Measurements from ENCODE around the gene RAB40A. TPM values are rescaled to one million over a fixed set of nuclear protein-coding genes. Genes with fewer than 3 reads are reported as not detected.
A peak's percentile ranks its signal among the peaks of the same experiment; 100 is the strongest.

RAB40A gene
- total and polyA plus RNA-seq, 3 donors from 2014 or later, result 5.3 to 37.9 (median 29.5) TPM

- H3K9me3 ChIP-seq, result no peaks in the 10 kb centered on the region
Measured at GRCh38 chrX:103536071-103536470, 16.8 kb upstream of the RAB40A start.

GRCh38 chrX:103535206-103535605, 15.9 kb upstream of the RAB40A start:
- Histone ChIP-seq H3K4me3 (no peak overlapping the region), H3K27me3 (no peaks in the 10 kb centered on the region), H3K27ac (peak overlapping the region; percentile 91 to 92), H3K9me3 (no peaks in the 10 kb centered on the region), H3K4me1 (peaks cover 23% of the 10 kb centered on the region), H3K36me3 (ENCODE audit: low read depth, missing control alignments) (no peaks in the 10 kb centered on the region)
- intact Hi-C loops (cut with DNase I; ENCODE audit: low total_unique reads), result loop anchor here (5.0 to 10.0 kb wide), 2 partner anchors 92 to 150 kb away; partner anchors contain the start of genes MORF4L2 and TCEAL1
- WGBS, 2 donors, result 38 to 47% methylated on average over 1 of the region's 1 CpG
- no peak for TF ChIP-seq POLR2A (IDR thresholded peaks at IDR 0.05)
- no peak for DNase-seq

More at GRCh38 chrX:103536071-103536470, 16.8 kb upstream of the RAB40A start:
- Histone ChIP-seq H3K27ac (peak overlapping the region; percentile 91 to 92), H3K4me1 (peaks cover 25% of the 10 kb centered on the region), H3K27me3 (no peaks in the 10 kb centered on the region), H3K4me3 (no peak overlapping the region), H3K36me3 (ENCODE audit: low read depth, missing control alignments) (no peaks in the 10 kb centered on the region)
- no peak for TF ChIP-seq CTCF (IDR thresholded peaks at IDR 0.05)
- TF ChIP-seq POLR2A (IDR thresholded peaks at IDR 0.05), result no peak
- peak; percentile 54 for DNase-seq
- intact Hi-C loops (cut with DNase I; ENCODE audit: low total_unique reads), result loop anchor here (5.0 to 10.0 kb wide), 2 partner anchors 91 to 149 kb away; partner anchors contain the start of genes MORF4L2 and TCEAL1

- H3K27me3 ChIP-seq, result no peaks in the 10 kb centered on the region
- intact Hi-C loops (cut with DNase I; ENCODE audit: low total_unique reads), result loop anchor here (10.0 kb wide), 1 partner anchor 151 kb away; the partner anchor contains the start of gene MORF4L2
- no peaks in the 10 kb centered on the region for H3K9me3 ChIP-seq
- peak; percentile 93 for DNase-seq
- 1 to 3% methylated on average over 11 to 14 of the region's 15 CpGs for WGBS, 2 donors
- peaks cover 14% of the 10 kb centered on the region for H3K4me1 ChIP-seq
- no peak for TF ChIP-seq POLR2A (IDR thresholded peaks at IDR 0.05)
- peak; percentile 65 to 78 (median 75) for TF ChIP-seq CTCF (IDR thresholded peaks at IDR 0.05)
- H3K27ac ChIP-seq, result peak overlapping the region; percentile 91 to 92
- no peaks in the 10 kb centered on the region for H3K36me3 ChIP-seq (ENCODE audit: low read depth, missing control alignments)
- H3K4me3 ChIP-seq, result no peak overlapping the region
Measured at GRCh38 chrX:103533511-103534216, 14.4 kb upstream of the RAB40A start.

- Histone ChIP-seq H3K36me3 (ENCODE audit: low read depth, missing control alignments) (no peaks in the 10 kb centered on the region), H3K9me3 (no peaks in the 10 kb centered on the region), H3K4me1 (no peaks in the 10 kb centered on the region), H3K27ac (no peak overlapping the region), H3K27me3 (no peaks in the 10 kb centered on the region), H3K4me3 (no peak overlapping the region)
- TF ChIP-seq POLR2A (IDR thresholded peaks at IDR 0.05) (no peak), CTCF (IDR thresholded peaks at IDR 0.05) (no peak)
- 91 to 92% methylated on average over 6 of the region's 6 CpGs for WGBS, 2 donors
- intact Hi-C loops (cut with DNase I; ENCODE audit: low total_unique reads), result loop anchor here (10.0 kb wide), 1 partner anchor 154 kb away; the partner anchor contains the start of gene MORF4L2
- no peak for DNase-seq
Measured at GRCh38 chrX:103531002-103531401, 11.7 kb upstream of the RAB40A start.

GRCh38 chrX:103530545-103530944, 11.3 kb upstream of the RAB40A start:
- intact Hi-C loops (cut with DNase I; ENCODE audit: low total_unique reads), result loop anchor here (10.0 kb wide), 1 partner anchor 154 kb away; the partner anchor contains the start of gene MORF4L2
- H3K4me1 ChIP-seq, result no peaks in the 10 kb centered on the region
- TF ChIP-seq POLR2A (IDR thresholded peaks at IDR 0.05) (no peak), CTCF (IDR thresholded peaks at IDR 0.05) (no peak)
- no peak for DNase-seq
- 85 to 100% methylated on average over 1 of the region's 1 CpG for WGBS, 2 donors
- H3K9me3 ChIP-seq, result no peaks in the 10 kb centered on the region
- no peaks in the 10 kb centered on the region for H3K36me3 ChIP-seq (ENCODE audit: low read depth, missing control alignments)
- H3K27me3 ChIP-seq, result no peaks in the 10 kb centered on the region
- H3K27ac ChIP-seq, result no peak overlapping the region
- H3K4me3 ChIP-seq, result no peak overlapping the region

Data from testis (tissue), 3 donors.